SH-SY5Y (cell line): ENCODE measurements around the gene SLPI.

ENCODE experiments used
- GATA2 ChIP-seq: IDR thresholded peaks from 2 replicates; pipeline ENCODE4 v1.6.1; 2011; ENCODE audit warnings: mild to moderate bottlenecking, low read depth, low read length
- GATA3 ChIP-seq: IDR thresholded peaks from 2 replicates; pipeline ENCODE4 v1.6.1; 2011; ENCODE audit warnings: low read depth, mild to moderate bottlenecking, low read length, moderate library complexity

GRCh38 chr20:45269056-45269455 lies 14.7 kb upstream of the SLPI start:
- no peak for TF ChIP-seq GATA3
- TF ChIP-seq GATA2 = no peak
